Measurements from ENCODE around the gene CDV3.

DNA sequence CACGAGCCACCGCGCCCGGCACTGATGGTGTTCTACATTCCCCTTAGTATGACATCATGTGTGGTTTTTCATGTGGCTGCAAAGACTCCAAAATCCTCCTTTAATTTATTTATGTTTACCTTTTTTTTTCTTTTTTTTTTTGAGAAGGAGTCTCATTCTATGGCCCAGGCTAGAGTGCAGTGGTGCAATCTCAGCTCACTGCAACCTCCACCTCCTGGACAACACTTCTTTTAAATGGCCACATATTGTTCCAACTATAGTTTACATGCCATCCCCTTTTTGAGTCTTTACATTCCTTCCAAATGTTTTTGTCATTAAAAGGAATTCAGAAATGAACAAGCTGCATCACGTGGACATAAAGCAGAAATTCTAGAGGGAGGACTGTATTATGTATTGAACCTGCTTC lies 10.3 kb upstream of the CDV3 start:
- TF ChIP-seq POLR2A (IDR thresholded peaks at IDR 0.05): no peak
- TF ChIP-seq, protein P1, sequence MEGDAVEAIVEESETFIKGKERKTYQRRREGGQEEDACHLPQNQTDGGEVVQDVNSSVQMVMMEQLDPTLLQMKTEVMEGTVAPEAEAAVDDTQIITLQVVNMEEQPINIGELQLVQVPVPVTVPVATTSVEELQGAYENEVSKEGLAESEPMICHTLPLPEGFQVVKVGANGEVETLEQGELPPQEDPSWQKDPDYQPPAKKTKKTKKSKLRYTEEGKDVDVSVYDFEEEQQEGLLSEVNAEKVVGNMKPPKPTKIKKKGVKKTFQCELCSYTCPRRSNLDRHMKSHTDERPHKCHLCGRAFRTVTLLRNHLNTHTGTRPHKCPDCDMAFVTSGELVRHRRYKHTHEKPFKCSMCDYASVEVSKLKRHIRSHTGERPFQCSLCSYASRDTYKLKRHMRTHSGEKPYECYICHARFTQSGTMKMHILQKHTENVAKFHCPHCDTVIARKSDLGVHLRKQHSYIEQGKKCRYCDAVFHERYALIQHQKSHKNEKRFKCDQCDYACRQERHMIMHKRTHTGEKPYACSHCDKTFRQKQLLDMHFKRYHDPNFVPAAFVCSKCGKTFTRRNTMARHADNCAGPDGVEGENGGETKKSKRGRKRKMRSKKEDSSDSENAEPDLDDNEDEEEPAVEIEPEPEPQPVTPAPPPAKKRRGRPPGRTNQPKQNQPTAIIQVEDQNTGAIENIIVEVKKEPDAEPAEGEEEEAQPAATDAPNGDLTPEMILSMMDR (IDR thresholded peaks at IDR 0.05): no peak

All from Peyer's patch (tissue), 4 donors.